ENCODE data around the gene INCENP.

The INCENP gene

DNA sequence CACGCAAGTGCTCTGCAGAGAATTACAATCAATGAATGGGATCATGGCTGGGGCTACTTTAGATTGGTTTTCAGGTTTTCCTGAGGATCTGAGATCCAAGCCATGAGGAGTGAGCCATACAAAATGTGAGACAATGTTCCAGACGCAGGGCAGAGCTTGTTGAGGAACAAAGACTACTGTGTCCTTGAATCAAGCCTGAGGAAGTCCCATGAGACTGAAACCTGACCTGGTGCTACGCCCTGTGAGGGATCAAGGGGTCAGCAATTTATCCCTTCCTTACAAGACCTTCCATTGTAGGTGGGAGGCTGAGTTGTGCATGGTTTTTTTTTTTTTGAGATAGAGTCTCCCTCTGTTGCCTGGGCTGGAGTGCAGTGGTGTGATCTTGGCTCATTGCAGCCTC lies 2.1 kb downstream of the INCENP start:
- H3K36me3 ChIP-seq (ENCODE audit: control insufficient read depth in 1 of 2, insufficient read depth in 2 of 2, low read length in 2 of 2) = peaks cover 4 to 29% of the 10 kb centered on the region in 2 donors

DNA sequence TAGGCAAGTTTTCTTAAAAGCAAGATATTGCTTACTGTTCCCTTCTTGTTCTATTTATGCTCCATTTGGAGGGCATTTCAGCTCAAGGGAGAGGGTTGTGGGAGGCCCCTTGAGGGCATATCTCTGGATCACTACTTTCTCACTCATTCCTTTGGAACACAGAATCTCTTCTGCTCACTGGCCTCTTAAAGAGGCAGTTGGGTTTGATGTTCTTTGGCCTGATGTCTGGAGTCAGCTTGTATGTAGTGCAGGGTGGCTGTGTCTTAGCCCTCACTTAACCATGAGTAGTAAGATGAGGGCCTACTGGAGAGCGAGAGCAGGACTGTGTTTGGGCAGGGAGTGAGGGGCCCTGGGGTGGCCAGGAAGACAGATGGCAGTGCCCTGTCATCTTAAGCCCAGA lies 3.6 kb downstream of the INCENP start:
- Histone ChIP-seq H3K4me1 (ENCODE audit: control insufficient read depth in 1 of 2, insufficient read depth in 2 of 2, low read length in 2 of 2) (peaks cover 0 to 11% of the 10 kb centered on the region in 2 donors), H3K27ac (ENCODE audit: low read length) (no peak overlapping the region), H3K9me3 (ENCODE audit: control insufficient read depth in 1 of 2, low read length in 2 of 2) (no peaks in the 10 kb centered on the region), H3K4me3 (ENCODE audit: low read depth in 1 of 2, low read length in 2 of 2) (no peak overlapping the region), H3K27me3 (ENCODE audit: low read depth, low read length) (no peaks in the 10 kb centered on the region), H3K36me3 (ENCODE audit: control insufficient read depth in 1 of 2, insufficient read depth in 2 of 2, low read length in 2 of 2) (peaks cover 9 to 39% of the 10 kb centered on the region in 2 donors)

More for the DNA sequence above, 2.1 kb downstream of the INCENP start:
- H3K4me3 ChIP-seq (ENCODE audit: low read depth in 1 of 2, low read length in 2 of 2) = no peak overlapping the region
- peaks cover 0 to 11% of the 10 kb centered on the region in 2 donors for H3K4me1 ChIP-seq (ENCODE audit: control insufficient read depth in 1 of 2, insufficient read depth in 2 of 2, low read length in 2 of 2)
- no peaks in the 10 kb centered on the region for H3K9me3 ChIP-seq (ENCODE audit: control insufficient read depth in 1 of 2, low read length in 2 of 2)
- H3K27me3 ChIP-seq (ENCODE audit: low read depth, low read length) = no peaks in the 10 kb centered on the region
- H3K27ac ChIP-seq (ENCODE audit: low read length) = no peak overlapping the region

DNA sequence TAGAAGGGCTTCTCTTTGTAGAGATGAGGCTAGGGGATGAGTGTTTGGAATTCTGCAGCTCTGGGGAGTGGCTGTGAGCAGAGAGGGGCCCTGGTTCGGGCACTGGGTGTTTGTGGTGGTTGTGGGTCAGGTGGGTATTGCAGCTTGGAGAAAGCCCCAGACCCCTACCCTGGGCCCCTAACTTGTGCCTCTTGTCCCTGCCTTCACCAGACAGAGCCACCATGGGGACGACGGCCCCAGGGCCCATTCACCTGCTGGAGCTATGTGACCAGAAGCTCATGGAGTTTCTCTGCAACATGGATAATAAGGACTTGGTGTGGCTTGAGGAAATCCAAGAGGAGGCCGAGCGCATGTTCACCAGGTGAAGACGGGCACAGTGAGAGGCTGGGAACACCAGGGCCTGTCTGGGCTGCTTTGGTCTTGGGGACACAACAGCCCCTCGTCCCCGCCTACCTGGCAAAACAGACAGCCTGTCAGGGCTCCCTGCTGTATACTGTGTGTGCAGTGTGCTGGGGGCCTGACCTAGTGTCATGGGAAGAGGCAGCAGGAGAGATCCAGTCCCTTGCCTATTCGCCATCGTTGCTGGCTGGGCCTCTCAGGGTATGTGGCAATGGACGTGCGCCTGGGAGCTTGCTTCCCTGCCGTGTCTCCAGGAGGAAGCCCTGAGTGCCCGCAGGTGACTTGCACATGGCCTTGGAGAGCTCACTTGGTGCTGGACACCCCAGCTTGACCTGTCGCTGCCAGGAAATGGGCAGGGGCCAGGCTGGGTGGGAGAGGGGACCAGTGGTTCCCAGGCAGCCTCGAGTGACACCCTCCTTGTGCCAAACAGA lies 4.3 kb downstream of the INCENP start:
- no peak overlapping the region for H3K27ac ChIP-seq (ENCODE audit: low read length)
- H3K36me3 ChIP-seq (ENCODE audit: control insufficient read depth in 1 of 2, insufficient read depth in 2 of 2, low read length in 2 of 2) = peaks cover 9 to 45% of the 10 kb centered on the region in 2 donors
- H3K27me3 ChIP-seq (ENCODE audit: low read depth, low read length) = no peaks in the 10 kb centered on the region
- H3K4me3 ChIP-seq (ENCODE audit: low read depth in 1 of 2, low read length in 2 of 2) = no peak overlapping the region
- no peaks in the 10 kb centered on the region for H3K9me3 ChIP-seq (ENCODE audit: control insufficient read depth in 1 of 2, low read length in 2 of 2)
- H3K4me1 ChIP-seq (ENCODE audit: control insufficient read depth in 1 of 2, insufficient read depth in 2 of 2, low read length in 2 of 2) = peaks cover 0 to 11% of the 10 kb centered on the region in 2 donors

DNA sequence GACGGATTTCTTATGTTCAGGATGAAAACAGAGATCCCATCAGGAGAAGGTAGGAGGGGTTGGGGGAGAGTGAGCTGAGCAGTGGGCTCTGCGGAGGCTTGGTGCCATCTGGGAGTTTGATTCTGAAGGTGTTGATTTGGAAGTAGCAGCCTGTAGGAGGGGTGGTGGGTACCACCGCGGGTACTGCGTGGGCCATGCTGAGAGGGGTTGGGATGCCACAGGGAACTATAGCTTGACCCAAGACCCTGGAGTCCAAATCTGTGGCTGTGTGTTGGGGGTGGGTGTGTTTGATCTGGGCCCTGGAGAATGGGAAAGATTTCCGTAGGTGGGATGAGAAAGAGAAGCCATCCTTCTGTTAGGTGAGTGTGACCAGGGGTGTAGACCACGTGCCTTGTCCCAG lies 5.0 kb downstream of the INCENP start:
- H3K36me3 ChIP-seq (ENCODE audit: control insufficient read depth in 1 of 2, insufficient read depth in 2 of 2, low read length in 2 of 2) = peaks cover 9 to 47% of the 10 kb centered on the region in 2 donors

DNA sequence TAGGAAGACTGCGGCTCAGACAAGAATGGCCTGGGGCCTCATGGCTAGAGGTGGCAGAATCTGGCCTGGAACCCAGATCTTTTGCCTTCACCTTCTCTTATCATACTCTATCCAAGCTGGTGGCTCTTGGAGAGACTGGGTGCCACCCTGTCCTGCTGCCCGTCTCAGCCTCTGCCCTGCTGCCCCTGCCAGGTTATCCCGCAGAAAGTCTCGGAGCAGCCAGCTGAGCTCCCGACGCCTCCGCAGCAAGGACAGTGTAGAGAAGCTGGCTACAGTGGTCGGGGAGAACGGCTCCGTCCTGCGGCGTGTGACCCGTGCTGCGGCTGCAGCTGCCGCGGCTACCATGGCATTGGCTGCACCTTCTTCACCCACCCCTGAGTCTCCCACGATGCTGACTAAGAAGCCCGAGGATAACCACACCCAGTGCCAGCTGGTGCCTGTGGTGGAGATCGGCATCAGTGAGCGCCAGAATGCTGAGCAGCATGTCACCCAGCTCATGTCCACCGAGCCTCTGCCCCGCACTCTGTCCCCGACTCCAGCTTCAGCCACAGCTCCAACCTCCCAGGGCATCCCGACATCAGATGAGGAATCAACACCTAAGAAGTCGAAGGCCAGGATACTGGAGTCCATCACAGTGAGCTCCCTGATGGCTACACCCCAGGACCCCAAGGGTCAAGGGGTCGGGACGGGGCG lies 5.9 kb downstream of the INCENP start:
- peaks cover 9 to 49% of the 10 kb centered on the region in 2 donors for H3K36me3 ChIP-seq (ENCODE audit: control insufficient read depth in 1 of 2, insufficient read depth in 2 of 2, low read length in 2 of 2)
- H3K4me3 ChIP-seq (ENCODE audit: low read depth in 1 of 2, low read length in 2 of 2) = no peak overlapping the region
- no peaks in the 10 kb centered on the region for H3K9me3 ChIP-seq (ENCODE audit: control insufficient read depth in 1 of 2, low read length in 2 of 2)
- H3K27ac ChIP-seq (ENCODE audit: low read length) = no peak overlapping the region
- peaks cover 0 to 7% of the 10 kb centered on the region in 2 donors for H3K4me1 ChIP-seq (ENCODE audit: control insufficient read depth in 1 of 2, insufficient read depth in 2 of 2, low read length in 2 of 2)
- no peaks in the 10 kb centered on the region for H3K27me3 ChIP-seq (ENCODE audit: low read depth, low read length)

More for the DNA sequence above, 5.0 kb downstream of the INCENP start:
- Histone ChIP-seq H3K27ac (ENCODE audit: low read length) (no peak overlapping the region), H3K9me3 (ENCODE audit: control insufficient read depth in 1 of 2, low read length in 2 of 2) (no peaks in the 10 kb centered on the region), H3K4me3 (ENCODE audit: low read depth in 1 of 2, low read length in 2 of 2) (no peak overlapping the region), H3K27me3 (ENCODE audit: low read depth, low read length) (no peaks in the 10 kb centered on the region), H3K4me1 (ENCODE audit: control insufficient read depth in 1 of 2, insufficient read depth in 2 of 2, low read length in 2 of 2) (peaks cover 0 to 11% of the 10 kb centered on the region in 2 donors)

DNA sequence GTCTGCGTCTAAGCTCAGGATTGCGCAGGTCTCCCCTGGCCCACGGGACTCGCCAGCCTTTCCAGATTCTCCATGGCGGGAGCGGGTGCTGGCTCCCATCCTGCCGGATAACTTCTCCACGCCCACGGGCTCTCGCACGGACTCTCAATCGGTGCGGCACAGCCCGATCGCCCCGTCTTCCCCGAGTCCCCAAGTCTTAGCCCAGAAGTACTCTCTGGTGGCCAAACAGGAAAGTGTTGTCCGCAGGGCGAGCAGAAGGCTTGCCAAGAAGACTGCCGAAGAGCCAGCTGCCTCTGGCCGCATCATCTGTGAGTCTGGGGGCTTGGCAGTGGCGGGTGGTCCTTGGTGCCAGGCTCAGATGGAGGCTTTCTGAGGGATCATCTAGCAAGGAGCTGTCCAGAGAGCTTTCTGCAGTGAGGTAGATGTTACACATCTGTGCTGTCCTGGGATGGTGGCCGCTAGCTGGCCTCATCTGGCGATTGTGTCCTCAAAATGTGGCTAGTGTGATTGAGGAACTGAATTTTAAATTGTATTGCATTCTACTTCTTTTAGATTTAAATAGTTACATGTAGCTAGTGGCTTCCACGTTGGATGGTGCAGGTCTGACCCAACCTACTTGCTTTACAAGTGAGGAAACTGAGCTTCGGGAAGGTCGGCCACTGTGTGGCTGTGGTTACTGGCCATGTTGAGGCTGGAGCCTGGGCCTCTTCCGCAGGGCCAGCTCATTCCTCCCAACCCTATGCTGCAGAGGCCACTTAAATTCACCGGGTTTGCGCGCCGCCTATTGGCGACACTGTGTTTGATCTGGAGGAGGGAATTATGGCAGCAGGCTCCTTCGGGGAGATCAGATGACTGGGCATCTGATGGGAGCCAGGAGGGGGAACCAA lies 6.7 kb downstream of the INCENP start:
- Histone ChIP-seq H3K4me1 (ENCODE audit: control insufficient read depth in 1 of 2, insufficient read depth in 2 of 2, low read length in 2 of 2) (no peaks in the 10 kb centered on the region), H3K4me3 (ENCODE audit: low read depth in 1 of 2, low read length in 2 of 2) (no peak overlapping the region), H3K9me3 (ENCODE audit: control insufficient read depth in 1 of 2, low read length in 2 of 2) (no peaks in the 10 kb centered on the region), H3K27ac (ENCODE audit: low read length) (no peak overlapping the region), H3K36me3 (ENCODE audit: control insufficient read depth in 1 of 2, insufficient read depth in 2 of 2, low read length in 2 of 2) (peaks cover 9 to 49% of the 10 kb centered on the region in 2 donors), H3K27me3 (ENCODE audit: low read depth, low read length) (no peaks in the 10 kb centered on the region)

DNA sequence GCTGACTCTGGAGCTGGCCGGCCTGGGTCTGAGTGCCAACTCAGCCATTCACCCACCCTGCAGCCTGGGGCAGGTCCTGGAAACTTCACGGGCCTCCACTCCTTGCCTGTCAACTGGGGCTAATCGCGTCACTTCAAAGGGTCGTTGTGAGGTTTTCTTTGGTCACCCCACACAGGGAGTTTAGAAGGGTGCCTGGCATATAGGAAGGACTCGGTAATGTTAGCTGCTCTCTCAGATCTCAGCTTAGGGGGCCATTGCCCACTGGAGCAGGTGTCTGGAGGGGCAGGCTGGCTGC lies 7.3 kb downstream of the INCENP start:
- Histone ChIP-seq H3K27ac (ENCODE audit: low read length) (no peak overlapping the region), H3K27me3 (ENCODE audit: low read depth, low read length) (no peaks in the 10 kb centered on the region), H3K4me1 (ENCODE audit: control insufficient read depth in 1 of 2, insufficient read depth in 2 of 2, low read length in 2 of 2) (no peaks in the 10 kb centered on the region), H3K36me3 (ENCODE audit: control insufficient read depth in 1 of 2, insufficient read depth in 2 of 2, low read length in 2 of 2) (peaks cover 9 to 49% of the 10 kb centered on the region in 2 donors), H3K4me3 (ENCODE audit: low read depth in 1 of 2, low read length in 2 of 2) (no peak overlapping the region), H3K9me3 (ENCODE audit: control insufficient read depth in 1 of 2, low read length in 2 of 2) (no peaks in the 10 kb centered on the region)

DNA sequence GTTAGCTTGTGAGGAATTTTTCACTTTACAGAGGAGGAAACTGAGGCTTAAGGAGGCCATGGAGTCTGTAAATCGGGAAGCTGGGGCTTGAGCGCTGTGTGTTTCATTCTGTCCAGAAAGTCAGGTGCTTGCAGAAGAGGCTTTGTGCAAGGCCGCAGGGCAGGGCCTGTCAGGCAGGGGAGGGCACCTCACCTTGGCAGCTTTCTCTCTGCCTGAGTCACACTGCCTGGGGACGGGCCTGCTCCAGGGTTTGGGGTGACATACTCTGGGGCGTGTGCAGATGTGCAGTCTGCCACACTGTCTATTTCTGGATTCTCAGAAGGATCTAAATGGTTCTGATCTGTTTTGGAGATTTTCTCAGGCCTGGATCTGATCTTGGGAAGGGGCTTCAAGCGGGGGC lies 8.4 kb downstream of the INCENP start:
- Histone ChIP-seq H3K4me3 (ENCODE audit: low read depth in 1 of 2, low read length in 2 of 2) (no peak overlapping the region), H3K9me3 (ENCODE audit: control insufficient read depth in 1 of 2, low read length in 2 of 2) (no peaks in the 10 kb centered on the region)

DNA sequence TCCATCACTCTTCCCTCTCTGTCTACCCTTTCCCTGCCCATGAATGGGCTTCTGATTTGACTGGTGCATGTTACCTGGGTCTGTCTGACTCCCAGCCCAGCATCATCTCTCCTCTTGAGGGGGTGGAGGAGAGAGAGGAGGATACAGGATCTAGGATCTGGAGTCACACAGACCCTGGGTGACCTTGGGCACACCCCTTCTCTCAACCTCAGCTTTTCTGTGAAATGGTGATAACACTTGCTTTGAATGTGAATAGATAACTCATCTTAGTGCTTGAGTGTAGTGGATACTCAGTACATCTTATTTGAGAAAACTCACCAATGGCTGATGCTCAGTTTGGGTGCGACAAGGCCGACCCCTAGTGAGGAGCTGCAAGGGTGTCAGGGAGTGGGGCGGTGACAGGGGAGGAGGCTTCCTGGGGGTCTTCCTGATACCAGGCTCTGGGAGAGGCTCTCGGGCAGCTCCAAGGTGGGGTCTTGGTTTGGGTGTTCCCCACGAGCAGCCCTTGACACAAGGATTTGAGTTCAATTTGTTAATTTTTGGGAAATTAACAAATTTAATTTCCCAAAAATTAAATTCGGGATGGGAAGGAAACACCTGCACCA lies 9.0 kb downstream of the INCENP start:
- Histone ChIP-seq H3K4me3 (ENCODE audit: low read depth in 1 of 2, low read length in 2 of 2) (no peak overlapping the region), H3K4me1 (ENCODE audit: control insufficient read depth in 1 of 2, insufficient read depth in 2 of 2, low read length in 2 of 2) (no peaks in the 10 kb centered on the region), H3K27me3 (ENCODE audit: low read depth, low read length) (no peaks in the 10 kb centered on the region), H3K36me3 (ENCODE audit: control insufficient read depth in 1 of 2, insufficient read depth in 2 of 2, low read length in 2 of 2) (peaks cover 9 to 49% of the 10 kb centered on the region in 2 donors), H3K9me3 (ENCODE audit: control insufficient read depth in 1 of 2, low read length in 2 of 2) (no peaks in the 10 kb centered on the region), H3K27ac (ENCODE audit: low read length) (no peak overlapping the region)

More for the DNA sequence above, 8.4 kb downstream of the INCENP start:
- Histone ChIP-seq H3K4me1 (ENCODE audit: control insufficient read depth in 1 of 2, insufficient read depth in 2 of 2, low read length in 2 of 2) (no peaks in the 10 kb centered on the region), H3K36me3 (ENCODE audit: control insufficient read depth in 1 of 2, insufficient read depth in 2 of 2, low read length in 2 of 2) (peaks cover 9 to 49% of the 10 kb centered on the region in 2 donors), H3K27ac (ENCODE audit: low read length) (no peak overlapping the region), H3K27me3 (ENCODE audit: low read depth, low read length) (no peaks in the 10 kb centered on the region)

DNA sequence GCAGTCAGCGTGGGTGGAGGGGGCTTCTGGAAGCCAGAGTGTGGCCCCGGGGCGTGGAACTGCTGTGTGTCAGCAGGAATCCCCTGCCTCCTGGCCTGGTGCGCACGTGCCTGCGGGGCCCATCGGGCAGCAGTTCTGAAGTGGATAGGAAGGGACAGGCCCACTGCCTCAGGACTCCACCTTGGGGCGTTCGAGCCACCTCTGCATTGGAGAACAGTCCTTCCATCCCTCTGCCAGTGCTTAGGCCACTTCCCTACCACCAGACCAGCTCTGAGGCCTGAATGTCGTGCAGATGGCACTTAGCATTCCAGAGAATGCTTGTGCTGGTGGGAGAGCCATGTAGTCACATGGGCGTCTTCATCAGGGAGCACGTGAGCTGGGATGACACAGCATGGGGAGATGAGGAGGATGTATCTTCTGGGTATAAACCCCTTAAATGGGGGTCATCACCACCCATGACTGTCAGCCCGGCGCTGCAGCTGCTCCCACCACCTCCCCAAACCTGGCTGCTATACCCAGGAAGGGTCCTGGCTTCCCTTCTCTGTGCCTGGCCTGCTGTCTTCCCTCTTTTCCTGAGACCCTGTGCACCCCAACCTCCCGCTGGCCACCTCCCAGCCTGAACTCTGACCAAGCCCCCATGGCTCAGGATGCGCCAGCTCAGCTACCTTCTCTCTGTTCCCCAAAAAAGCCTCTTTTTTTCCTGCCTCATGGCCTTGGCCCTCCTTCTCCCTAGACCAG lies 9.7 kb downstream of the INCENP start:
- no peak overlapping the region for H3K4me3 ChIP-seq (ENCODE audit: low read depth in 1 of 2, low read length in 2 of 2)
- H3K27ac ChIP-seq (ENCODE audit: low read length) = no peak overlapping the region
- peaks cover 10 to 51% of the 10 kb centered on the region in 2 donors for H3K36me3 ChIP-seq (ENCODE audit: control insufficient read depth in 1 of 2, insufficient read depth in 2 of 2, low read length in 2 of 2)
- no peaks in the 10 kb centered on the region for H3K27me3 ChIP-seq (ENCODE audit: low read depth, low read length)
- no peaks in the 10 kb centered on the region for H3K9me3 ChIP-seq (ENCODE audit: control insufficient read depth in 1 of 2, low read length in 2 of 2)
- H3K4me1 ChIP-seq (ENCODE audit: control insufficient read depth in 1 of 2, insufficient read depth in 2 of 2, low read length in 2 of 2) = no peaks in the 10 kb centered on the region

Measured in muscle layer of duodenum (tissue), 2 donors.